NCI-H345 treated with DMSO at 0.1 percent for 48 hours (cell line): ENCODE measurements around the gene PRKCG.
"Not testable (repeated sequence)": the region's sequence is repeated elsewhere in the genome, so short reads cannot be mapped to it uniquely, and the experiment has no call there.

Experiments
- DNase-seq: peaks from one replicate; lab custom pipeline; 2025; ENCODE audit not compliant: unreplicated experiment; lab: John Stamatoyannopoulos, UW

The PRKCG gene

DNA sequence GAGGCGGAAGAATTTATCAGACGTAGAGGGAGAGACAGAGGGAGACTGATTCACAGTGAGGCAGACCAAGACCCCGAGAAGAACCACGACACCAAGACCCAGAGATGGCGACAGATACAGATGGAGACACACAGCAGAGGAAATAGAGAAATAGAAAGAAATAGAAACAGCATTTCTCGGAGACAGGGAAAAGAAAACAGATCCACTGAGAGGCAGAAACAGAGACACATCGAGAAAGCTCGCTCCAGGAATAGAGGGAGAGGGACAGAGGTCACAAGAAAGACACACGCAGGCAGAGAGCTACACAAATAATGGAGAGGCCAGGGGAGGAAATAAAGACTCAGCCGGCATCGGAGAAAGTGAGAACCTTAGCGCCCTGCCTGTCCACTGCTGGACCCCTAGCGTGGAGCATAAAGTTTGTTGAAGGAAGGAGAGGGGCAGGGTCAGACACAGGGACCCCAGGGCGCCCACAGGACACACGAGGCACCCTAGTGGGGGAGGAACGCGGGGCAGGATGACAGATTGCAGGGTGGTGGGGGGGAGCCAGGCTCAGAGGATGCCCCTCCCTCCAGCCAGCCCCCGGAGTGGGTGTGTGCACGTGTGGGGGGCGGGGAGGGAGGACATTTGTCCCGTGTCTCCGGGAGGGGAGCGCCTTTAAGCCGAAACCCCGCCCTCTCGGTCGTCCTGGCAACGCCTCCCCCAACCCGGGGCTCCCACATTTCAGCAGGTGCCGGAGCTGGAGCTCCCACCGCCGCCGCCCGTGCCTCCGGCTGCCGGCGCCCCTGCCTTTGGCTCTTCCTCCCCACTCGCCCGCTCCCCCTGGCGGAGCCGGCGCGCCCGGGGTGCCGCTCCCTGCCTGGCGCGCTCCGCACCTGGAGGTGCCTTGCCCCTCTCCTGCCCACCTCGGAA is at the start of gene PRKCG:
Gene PRKCG (plus strand): TSS at position 716 of the 909 bp plus-strand sequence. CDS start 298 bp downstream, outside the sequence.
- no peak for DNase-seq

DNA sequence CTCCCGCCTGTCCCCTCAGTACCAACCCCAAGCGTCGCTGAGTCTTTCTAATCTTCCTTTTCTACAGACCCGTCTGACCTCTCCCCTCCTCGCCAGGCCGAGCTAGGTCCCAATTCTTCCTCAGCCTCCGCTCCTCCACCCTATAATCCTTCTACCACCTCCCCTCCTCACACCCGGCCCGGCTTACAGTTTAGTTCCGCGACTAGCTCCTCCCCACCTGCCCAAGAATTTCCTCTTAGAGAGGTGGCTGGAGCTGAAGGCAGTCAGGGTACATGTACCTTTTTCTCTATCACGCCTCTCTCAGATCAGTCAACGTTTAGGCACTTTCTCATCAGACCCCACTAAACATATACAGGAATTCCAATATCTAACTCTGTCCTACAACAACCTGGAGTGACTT is 49.1 kb upstream of the PRKCG start:
- DNase-seq, result not testable (repeated sequence)

GRCh38 chr19:53838446-53838845 is 43.6 kb upstream of the PRKCG start:
- not testable (repeated sequence) for DNase-seq

DNA sequence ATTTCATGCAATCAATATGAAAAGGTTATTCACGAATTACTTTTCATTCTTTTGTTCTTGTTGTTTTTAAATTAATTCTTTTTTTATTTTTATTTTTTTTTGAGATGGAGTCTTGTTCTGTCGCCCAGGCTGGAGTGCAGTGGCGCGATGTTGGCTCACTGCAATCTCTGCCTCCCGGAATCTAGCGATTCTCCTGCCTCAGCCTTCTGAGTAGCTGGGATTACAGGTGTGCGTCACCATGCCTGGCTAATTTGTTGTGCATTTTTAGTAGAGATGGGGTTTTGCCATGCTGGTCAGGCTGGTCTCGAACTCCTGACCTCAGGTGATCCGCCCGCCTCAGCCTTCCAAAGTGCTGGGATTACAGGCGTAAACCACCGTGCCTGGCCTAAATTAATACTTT is 41.8 kb upstream of the PRKCG start:
- not testable (repeated sequence) for DNase-seq

- not testable (repeated sequence) for DNase-seq
Measured at GRCh38 chr19:53840914-53841313, 41.1 kb upstream of the PRKCG start.

DNA sequence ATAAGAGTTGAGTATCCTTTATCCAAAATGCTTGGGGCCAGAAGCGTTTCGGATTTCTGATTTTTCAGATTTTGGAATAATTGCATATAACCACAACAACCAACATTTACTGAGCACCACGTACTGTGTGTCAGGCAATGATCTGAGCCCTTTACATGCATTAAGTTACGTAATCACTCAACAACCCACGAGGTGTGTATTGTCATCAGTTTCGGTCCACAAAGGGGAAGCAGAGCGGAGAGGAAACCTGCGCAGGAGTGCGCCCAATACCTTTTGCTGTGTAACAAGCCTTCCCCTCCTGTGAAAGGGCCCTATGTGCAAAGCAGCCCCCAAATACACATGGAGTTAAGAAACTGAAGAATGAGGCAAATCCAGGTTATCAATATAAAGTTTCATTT is 37.1 kb upstream of the PRKCG start:
- DNase-seq, result no peak

GRCh38 chr19:53847555-53847954 is 34.4 kb upstream of the PRKCG start:
- DNase-seq, result no peak

- DNase-seq, result no peak
Measured at GRCh38 chr19:53849237-53849676, 32.7 kb upstream of the PRKCG start.

- DNase-seq, result no peak
Measured at GRCh38 chr19:53853707-53854106, 28.3 kb upstream of the PRKCG start.

GRCh38 chr19:53864308-53864836 is 17.6 kb upstream of the PRKCG start:
- DNase-seq, result no peak

- no peak for DNase-seq
Measured at GRCh38 chr19:53865523-53865917, 16.5 kb upstream of the PRKCG start.

DNA sequence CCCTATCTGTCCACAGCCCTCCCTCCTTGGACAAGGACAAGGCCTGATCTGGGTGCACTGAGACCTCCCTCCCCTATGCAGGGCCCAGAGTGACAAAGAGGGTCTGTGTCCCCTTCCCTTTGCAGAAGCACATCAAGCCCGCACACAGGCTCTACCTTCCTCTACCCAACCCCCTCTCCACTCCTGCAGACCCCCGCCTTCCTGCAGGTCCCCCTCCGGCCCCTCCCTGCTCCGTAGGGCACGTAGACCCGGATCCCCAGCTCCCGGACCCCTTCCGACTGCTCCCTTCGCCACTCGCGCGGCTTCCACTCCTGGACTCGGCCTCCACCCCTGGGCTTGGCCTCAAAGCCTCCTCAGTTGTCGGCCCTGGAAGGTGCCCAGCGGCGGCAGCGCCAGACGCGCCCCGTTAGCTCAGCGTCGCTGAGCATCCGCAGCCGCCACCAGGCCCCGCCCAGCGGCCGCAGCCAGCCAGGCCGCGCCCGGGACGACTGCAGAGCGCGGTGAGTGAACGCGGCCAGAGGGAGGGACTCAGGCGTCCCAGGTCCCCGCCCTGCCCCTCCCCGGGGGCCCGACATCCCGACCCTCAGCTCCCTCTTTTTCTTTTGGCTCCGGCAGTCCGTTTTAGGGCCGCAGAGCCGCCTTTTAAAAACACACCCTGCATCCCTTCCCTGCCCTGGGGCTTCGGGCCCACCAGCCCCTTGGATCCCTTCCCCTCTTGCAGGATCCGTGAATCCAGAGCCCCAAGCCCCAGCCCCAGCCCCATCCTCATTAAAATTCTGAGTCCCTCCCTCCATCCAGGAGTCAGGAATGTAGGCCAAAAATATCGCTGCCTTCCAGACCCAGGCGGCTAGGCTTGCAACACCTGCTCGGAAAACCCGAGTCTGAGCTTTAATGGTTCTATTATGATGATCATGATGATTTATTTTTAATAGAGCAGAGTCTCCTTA is 15.8 kb upstream of the PRKCG start:
- no peak for DNase-seq

DNA sequence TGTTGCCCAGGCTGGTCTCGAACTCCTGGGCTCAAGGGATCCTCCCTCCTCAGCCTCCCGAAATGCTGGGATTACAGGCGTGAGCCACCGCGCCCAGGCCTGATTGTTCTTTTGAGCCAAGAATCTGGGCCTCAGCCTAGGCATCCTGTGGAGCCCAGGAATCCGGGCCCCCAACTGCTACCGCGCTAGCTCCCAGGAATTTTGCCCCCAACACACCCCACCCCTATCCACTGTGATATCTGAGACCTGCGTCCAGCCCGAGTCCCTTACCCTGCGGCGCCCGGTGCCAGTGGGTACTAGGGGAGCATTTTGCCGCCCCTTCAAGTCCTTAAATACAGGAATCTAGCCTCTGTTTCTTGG is 15.2 kb upstream of the PRKCG start:
- DNase-seq, result no peak

GRCh38 chr19:53867225-53868090 is 14.5 kb upstream of the PRKCG start, which contains the start of gene MYADM:
MYADM (plus strand) TSS chr19:53867883; CDS start chr19:53873530, 5,647 bp downstream.
- DNase-seq, result no peak

GRCh38 chr19:53868091-53868891 is 13.7 kb upstream of the PRKCG start:
- DNase-seq, result no peak

DNA sequence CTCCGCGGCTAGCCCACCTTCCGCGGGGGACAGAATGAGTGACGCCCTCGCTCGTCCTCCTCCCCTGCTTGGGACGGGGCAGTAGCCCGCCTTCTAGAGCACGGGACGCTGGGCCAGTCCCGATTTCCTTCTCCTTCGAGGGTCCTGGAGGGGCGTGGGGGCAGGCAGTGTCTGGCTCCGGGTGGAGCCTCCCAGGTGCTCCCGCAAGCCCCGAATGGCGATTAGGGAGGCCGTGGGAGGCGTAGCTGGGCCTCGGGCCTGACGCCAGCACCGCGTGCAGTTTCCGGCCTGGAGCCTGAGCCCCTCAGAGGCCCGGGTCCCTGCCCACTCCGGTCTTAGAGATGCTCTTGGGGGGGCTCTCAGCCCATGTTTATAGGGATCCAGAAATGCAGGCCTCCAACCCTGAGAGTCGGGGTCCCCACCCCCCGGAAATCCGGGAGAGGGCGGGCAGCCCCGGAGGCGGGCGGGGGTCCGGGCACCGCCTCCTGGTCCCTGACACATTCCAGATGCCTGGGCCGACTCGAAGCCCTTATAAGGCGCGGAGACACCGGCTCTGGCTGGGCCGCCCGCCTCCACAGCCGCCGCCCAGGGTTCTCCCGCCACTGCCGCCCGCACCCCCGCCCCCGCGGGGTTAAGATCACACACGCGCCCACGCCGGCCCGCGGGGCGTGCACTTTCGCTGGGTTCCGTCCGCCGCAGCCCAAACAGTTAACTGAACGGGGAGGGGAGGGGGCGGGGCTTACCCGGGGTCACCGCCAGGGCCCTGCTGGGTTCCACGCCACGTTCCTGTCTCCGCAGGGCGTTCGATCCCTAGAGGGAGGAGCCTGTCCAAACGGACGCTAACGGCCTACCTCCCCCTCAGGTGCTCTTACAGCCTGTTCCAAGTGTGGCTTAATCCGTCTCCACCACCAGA is 12.8 kb upstream of the PRKCG start:
- no peak for DNase-seq

- not testable (repeated sequence) for DNase-seq
Measured at GRCh38 chr19:53869805-53870484, 12.1 kb upstream of the PRKCG start.

- DNase-seq, result no peak
Measured at GRCh38 chr19:53870485-53870844, 11.5 kb upstream of the PRKCG start.
